A673 (cell line): ENCODE data around the gene SART1.
"Not testable (repeated sequence)": the region's sequence is repeated elsewhere in the genome, so short reads cannot be mapped to it uniquely, and the experiment has no call there.

ENCODE experiments used
- EZH2 ChIP-seq: fragments of 200-600 bp; sonication (generic); IDR thresholded peaks from 2 replicates; pipeline ENCODE4 v1.6.1; 2017; ENCODE audit warnings: borderline replicate concordance, low read depth, mild to moderate bottlenecking, mixed read lengths, antibody characterized with exemption, low read length; ENCODE audit not compliant: poor library complexity, severe bottlenecking
- TF ChIP-seq, protein P1 (sequence below): fragments of 300-800, 200-600 bp; sonication (generic); conservative IDR thresholded peaks from 2 replicates; pipeline ENCODE4 v1.5.1; 2017; ENCODE audit warnings: low read depth, mild to moderate bottlenecking, antibody characterized with exemption, low read length, moderate library complexity, mixed read lengths

DNA sequence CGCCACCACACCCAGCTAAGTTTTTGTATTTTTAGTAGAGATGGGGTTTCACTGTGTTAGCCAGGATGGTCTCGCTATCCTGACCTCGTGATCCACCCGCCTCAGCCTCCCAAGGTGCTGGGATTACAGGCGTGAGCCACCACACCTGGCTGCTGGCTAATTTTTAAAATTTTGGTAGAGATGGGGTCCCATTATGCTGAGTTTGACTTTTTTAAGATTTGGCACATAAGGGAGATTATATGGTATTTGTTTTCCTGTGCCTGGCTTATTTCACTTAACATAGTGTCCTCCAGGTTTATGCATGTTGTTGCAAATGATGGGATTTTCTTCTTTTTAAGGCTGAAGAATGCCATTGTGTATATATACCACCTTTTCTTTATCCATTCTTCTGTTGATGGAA lies 10.8 kb upstream of the SART1 start:
- TF ChIP-seq, protein P1, sequence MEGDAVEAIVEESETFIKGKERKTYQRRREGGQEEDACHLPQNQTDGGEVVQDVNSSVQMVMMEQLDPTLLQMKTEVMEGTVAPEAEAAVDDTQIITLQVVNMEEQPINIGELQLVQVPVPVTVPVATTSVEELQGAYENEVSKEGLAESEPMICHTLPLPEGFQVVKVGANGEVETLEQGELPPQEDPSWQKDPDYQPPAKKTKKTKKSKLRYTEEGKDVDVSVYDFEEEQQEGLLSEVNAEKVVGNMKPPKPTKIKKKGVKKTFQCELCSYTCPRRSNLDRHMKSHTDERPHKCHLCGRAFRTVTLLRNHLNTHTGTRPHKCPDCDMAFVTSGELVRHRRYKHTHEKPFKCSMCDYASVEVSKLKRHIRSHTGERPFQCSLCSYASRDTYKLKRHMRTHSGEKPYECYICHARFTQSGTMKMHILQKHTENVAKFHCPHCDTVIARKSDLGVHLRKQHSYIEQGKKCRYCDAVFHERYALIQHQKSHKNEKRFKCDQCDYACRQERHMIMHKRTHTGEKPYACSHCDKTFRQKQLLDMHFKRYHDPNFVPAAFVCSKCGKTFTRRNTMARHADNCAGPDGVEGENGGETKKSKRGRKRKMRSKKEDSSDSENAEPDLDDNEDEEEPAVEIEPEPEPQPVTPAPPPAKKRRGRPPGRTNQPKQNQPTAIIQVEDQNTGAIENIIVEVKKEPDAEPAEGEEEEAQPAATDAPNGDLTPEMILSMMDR, result not testable (repeated sequence)
- not testable (repeated sequence) for TF ChIP-seq EZH2
